H1 (cell line): ENCODE data around the gene C1orf52. TPM values are rescaled to one million over a fixed set of nuclear protein-coding genes. Genes with fewer than 3 reads are reported as not detected.

Experiments
- CTCF ChIA-PET: fragments of 300-600 bp; sonication (Branson Sonifier 250); formaldehyde crosslinking; loops from one replicate; lab custom pipeline; 2021; ENCODE audit not compliant: partially characterized antibody; lab: Charles Lee
- POLR2A ChIA-PET: fragments of 300-600 bp; sonication (Branson Sonifier 250); formaldehyde crosslinking; loops from one replicate; lab custom pipeline; 2021; ENCODE audit warnings: inconsistent platforms; ENCODE audit not compliant: partially characterized antibody; lab: Charles Lee
- DNase-seq, 2 experiments: peaks; one replicate each; pipeline versions ENCODE4 v3.0.0 to v3.0.0-alpha.2; 2010 to 2022; ENCODE audit warnings: low spot score in 2 of 2, low read depth in 1 of 2, mixed read lengths in 1 of 2
- FAIRE-seq: peaks from 2 replicates; lab custom pipeline; 2011; peaks lifted over from hg19 to GRCh38; lab: Jason Lieb, UNC
- H2AFZ ChIP-seq: 2 replicates; pipeline ENCODE4 v1.8.1; 2012; ENCODE audit warnings: low read length, inconsistent platforms
- H2AK5ac ChIP-seq: 2 replicates; pipeline ENCODE4 v1.6.1; 2013; ENCODE audit warnings: low read depth, low read length
- H2BK120ac ChIP-seq: replicated peaks from 2 replicates; pipeline ENCODE3; 2013; ENCODE audit warnings: low read depth, low read length, inconsistent platforms
- H2BK12ac ChIP-seq: 2 replicates; pipeline ENCODE4 v1.6.1; 2013; ENCODE audit warnings: low read depth, low read length
- H2BK15ac ChIP-seq: 2 replicates; pipeline ENCODE4 v1.6.1; 2013; ENCODE audit warnings: low read length
- H2BK20ac ChIP-seq: 2 replicates; pipeline ENCODE4 v1.6.1; 2013; ENCODE audit warnings: low read length
- H2BK5ac ChIP-seq: 2 replicates; pipeline ENCODE4 v1.6.1; 2013; ENCODE audit warnings: low read depth, low read length
- H3K14ac ChIP-seq: 2 replicates; pipeline ENCODE4 v1.6.1; 2013; ENCODE audit warnings: inconsistent platforms; ENCODE audit not compliant: insufficient read length
- H3K18ac ChIP-seq: 2 replicates; pipeline ENCODE4 v1.6.1; 2013; ENCODE audit warnings: low read length; ENCODE audit errors: extremely low read depth
- H3K23ac ChIP-seq: 2 replicates; pipeline ENCODE4 v1.6.1; 2013; ENCODE audit warnings: inconsistent platforms; ENCODE audit not compliant: insufficient read length
- H3K23me2 ChIP-seq: 2 replicates; pipeline ENCODE4 v1.6.1; 2013; ENCODE audit warnings: low read depth, low read length
- H3K27ac ChIP-seq: 2 replicates; pipeline ENCODE4 v1.6.1; 2011; ENCODE audit warnings: low read depth, low read length, inconsistent platforms
- H3K27me3 ChIP-seq, 4 experiments: replicated peaks in 1 of 4; 1 replicate in 1 of 4; 2 replicates in 3 of 4; pipeline versions ENCODE4 v1.6.1 to v1.8.1; 2011 to 2013; ENCODE audit warnings: low read length in 3 of 4, mild to moderate bottlenecking in 3 of 4, inconsistent platforms in 2 of 4, mixed read lengths in 2 of 4, moderate library complexity in 1 of 4; ENCODE audit not compliant: control insufficient read depth in 3 of 4, insufficient read depth in 3 of 4; ENCODE audit errors: extremely low read depth in 1 of 4
- H3K36me3 ChIP-seq, 4 experiments: 2 replicates each; pipeline versions ENCODE4 v1.6.1 to v1.8.1; 2011 to 2013; ENCODE audit warnings: mild to moderate bottlenecking in 4 of 4, low read length in 3 of 4, moderate library complexity in 2 of 4, control low read depth in 1 of 4, inconsistent platforms in 1 of 4; ENCODE audit not compliant: insufficient read depth in 4 of 4, control insufficient read depth in 2 of 4
- H3K4ac ChIP-seq: replicated peaks from 2 replicates; pipeline ENCODE3; 2013; ENCODE audit warnings: low read length, low read depth, mixed read lengths, inconsistent platforms; ENCODE audit not compliant: insufficient read length
- H3K4me1 ChIP-seq, 4 experiments: replicated peaks in 1 of 4; 1 replicate in 1 of 4; 2 replicates in 3 of 4; pipeline versions ENCODE4 v1.6.1 to v1.8.1; 2011 to 2013; ENCODE audit warnings: low read length in 3 of 4, inconsistent platforms in 2 of 4, mixed read lengths in 1 of 4; ENCODE audit not compliant: insufficient read depth in 4 of 4, control insufficient read depth in 3 of 4
- H3K4me2 ChIP-seq, 2 experiments: 2 replicates each; pipeline versions ENCODE4 v1.6.1 to v1.8.1; 2011 to 2013; ENCODE audit warnings: low read depth in 2 of 2, low read length in 2 of 2, control low read depth in 1 of 2, inconsistent platforms in 1 of 2, mild to moderate bottlenecking in 1 of 2; ENCODE audit not compliant: insufficient read depth in 1 of 2
- H3K4me3 ChIP-seq, 4 experiments: fragments of 200-600, 300-600 bp in 1 of 4; sonication (generic), shearing (Covaris generic), sonication (Bioruptor Twin) in 1 of 4; 2 replicates each; pipeline versions ENCODE4 v1.5.1 to v1.8.1; 2011 to 2016; ENCODE audit warnings: low read length in 4 of 4, low read depth in 3 of 4, control low read depth in 2 of 4, inconsistent platforms in 2 of 4, mild to moderate bottlenecking in 2 of 4, mixed read lengths in 1 of 4, moderate library complexity in 1 of 4; ENCODE audit not compliant: insufficient read depth in 2 of 4; ENCODE audit errors: extremely low read depth in 1 of 4
- H3K56ac ChIP-seq: replicated peaks from 2 replicates; pipeline ENCODE3; 2013; ENCODE audit warnings: low read depth, mild to moderate bottlenecking, mixed read lengths, low read length, inconsistent platforms; ENCODE audit not compliant: insufficient read length
- H3K79me1 ChIP-seq: 2 replicates; pipeline ENCODE4 v1.6.1; 2013; ENCODE audit warnings: low read depth, low read length, control low read depth
- H3K79me2 ChIP-seq, 2 experiments: 2 replicates each; pipeline versions ENCODE4 v1.6.1 to v1.8.1; 2012 to 2013; ENCODE audit warnings: low read length in 2 of 2, mild to moderate bottlenecking in 2 of 2, inconsistent platforms in 1 of 2; ENCODE audit not compliant: insufficient read depth in 2 of 2, control insufficient read depth in 1 of 2
- H3K9ac ChIP-seq, 4 experiments: replicated peaks in 1 of 4; 1 replicate in 1 of 4; 2 replicates in 3 of 4; pipeline versions ENCODE4 v1.6.1 to v1.8.1; 2011 to 2013; ENCODE audit warnings: low read depth in 3 of 4, low read length in 3 of 4, control low read depth in 2 of 4, mild to moderate bottlenecking in 2 of 4, moderate library complexity in 2 of 4, inconsistent platforms in 1 of 4; ENCODE audit errors: extremely low read depth in 1 of 4
- H3K9me3 ChIP-seq, 2 experiments: 2 replicates each; pipeline versions ENCODE4 v1.6.1 to v1.8.1; 2012 to 2013; ENCODE audit warnings: mild to moderate bottlenecking in 2 of 2, moderate library complexity in 2 of 2, control low read depth in 1 of 2, inconsistent platforms in 1 of 2, low read depth in 1 of 2, low read length in 1 of 2, mixed read lengths in 1 of 2; ENCODE audit not compliant: insufficient read depth in 2 of 2
- H4K20me1 ChIP-seq, 2 experiments: replicated peaks in 1 of 2; 2 replicates each; pipeline versions ENCODE3 to v1.8.1; 2011 to 2013; ENCODE audit warnings: inconsistent platforms in 2 of 2, low read length in 2 of 2, mild to moderate bottlenecking in 1 of 2; ENCODE audit not compliant: insufficient read depth in 2 of 2, control insufficient read depth in 1 of 2
- H4K5ac ChIP-seq: 2 replicates; pipeline ENCODE4 v1.6.1; 2013; ENCODE audit warnings: low read length, low read depth, mixed read lengths, inconsistent platforms; ENCODE audit not compliant: insufficient read length
- H4K8ac ChIP-seq: 2 replicates; pipeline ENCODE4 v1.8.0; 2013; ENCODE audit warnings: mild to moderate bottlenecking, moderate library complexity, low read length, inconsistent platforms; ENCODE audit not compliant: insufficient read depth; ENCODE audit errors: extremely low read depth
- H4K91ac ChIP-seq: replicated peaks from 2 replicates; pipeline ENCODE3; 2013; ENCODE audit warnings: low read length, mixed read lengths, inconsistent platforms; ENCODE audit not compliant: insufficient read length
- E2F6 ChIP-seq: IDR thresholded peaks from 2 replicates; pipeline ENCODE4 v1.6.1; 2012; ENCODE audit warnings: inconsistent platforms
- KDM4A ChIP-seq: IDR thresholded peaks from one replicate; pipeline ENCODE4 v1.7.1; 2012; ENCODE audit warnings: low read depth, mild to moderate bottlenecking, moderate library complexity, low read length, inconsistent platforms; ENCODE audit not compliant: severe bottlenecking
- RXRA ChIP-seq: IDR thresholded peaks from 2 replicates; pipeline ENCODE4 v1.6.1; 2011; ENCODE audit warnings: low read depth, mild to moderate bottlenecking, low read length, moderate library complexity; ENCODE audit not compliant: insufficient read depth
- SAP30 ChIP-seq: fragments of 300-600 bp; sonication (generic); IDR thresholded peaks from 2 replicates; pipeline ENCODE4 v1.7.1; 2012; ENCODE audit warnings: low read length, moderate library complexity, mild to moderate bottlenecking, inconsistent platforms; ENCODE audit not compliant: insufficient read depth, insufficient replicate concordance
- SIN3A ChIP-seq, 2 experiments: IDR thresholded peaks in 1 of 2; conservative IDR thresholded peaks in 1 of 2; 2 replicates each; pipeline ENCODE4 v1.6.1; 2011 to 2012; ENCODE audit warnings: low read length in 2 of 2, improper control_type of control experiment in 1 of 2, low read depth in 1 of 2, mild to moderate bottlenecking in 1 of 2
- SIX5 ChIP-seq: IDR thresholded peaks from 2 replicates; pipeline ENCODE4 v1.6.1; 2011; ENCODE audit warnings: mild to moderate bottlenecking, low read depth, low read length
- SP1 ChIP-seq: IDR thresholded peaks from 2 replicates; pipeline ENCODE4 v1.6.1; 2011; ENCODE audit warnings: low read depth, low read length
- SP2 ChIP-seq: IDR thresholded peaks from 2 replicates; pipeline ENCODE4 v1.6.1; 2012; ENCODE audit warnings: mild to moderate bottlenecking, low read length, inconsistent platforms
- SP4 ChIP-seq: IDR thresholded peaks from 2 replicates; pipeline ENCODE4 v1.6.1; 2012; ENCODE audit warnings: low read length, inconsistent platforms
- TCF12 ChIP-seq: IDR thresholded peaks from 2 replicates; pipeline ENCODE4 v1.6.1; 2011; ENCODE audit warnings: low read depth, mild to moderate bottlenecking, low read length
- WGBS, 2 experiments: shearing (Covaris generic) in 1 of 2; methylation state at CpG; one replicate each; pipeline versions ENCODE4 v1.1.6 to v1.1.7; 2013 to 2015; ENCODE audit warnings: low lambda C conversion rate in 2 of 2, mixed read lengths in 2 of 2, inconsistent platforms in 1 of 2, low coverage in 1 of 2, missing lambda C conversion rate in 1 of 2; ENCODE audit not compliant: insufficient replicate concordance in 2 of 2, insufficient coverage in 1 of 2, insufficient read length in 1 of 2; ENCODE audit errors: extremely low coverage in 1 of 2, missing lambda C conversion rate in 1 of 2; 5-methylcytosine and 5-hydroxymethylcytosine counted together
- polyA plus RNA-seq, 7 experiments: library from polyadenylated mRNA; depleted of rRNA in 3 of 7; stranded (reverse) in 5 of 7; unstranded in 2 of 7; fragments of >200 nt in 5 of 7; fragments of 200-250 nt in 2 of 7; gene quantifications; 1 replicate in 5 of 7; 2 replicates in 1 of 7; 4 replicates in 1 of 7; pipeline versions ENCODE4 v1.2.1 to v1.2.3, GENCODE V29; 2011 to 2013; ENCODE audit warnings: missing spikeins in 2 of 7, mixed read lengths in 2 of 7
- total RNA-seq: library from RNA; stranded (reverse); fragmentation: NEBNext Ultra II Directional; extraction: Animal tissue kit (Norgen Biotek cat#: 25700); gene quantifications from 2 replicates; pipeline ENCODE4 v1.2.1, GENCODE V29; 2021

Gene C1orf52
- total and polyA plus RNA-seq, 2 of the 8 experiments (the other 6 are each of a cell fraction or from before 2014, with no cell fraction given), result 29.2 to 39.1 TPM

- no peak overlapping the region; the same call in 1 of the 2 replicates for H3K18ac ChIP-seq
- DNase-seq (no peak), FAIRE-seq (no peak)
- no peak overlapping the region for H2BK5ac ChIP-seq
- H4K8ac ChIP-seq, result no peak overlapping the region
- 94% methylated on average over 6 of the region's 6 CpGs; no CpG with 5 or more reads in 1 of the 2 experiments for WGBS, 2 experiments
- no peak overlapping the region for H3K4me2 ChIP-seq
- H3K14ac ChIP-seq, result no peak overlapping the region
- no peak overlapping the region for H2AK5ac ChIP-seq
- no peaks in the 10 kb centered on the region for H3K79me1 ChIP-seq
- H2BK20ac ChIP-seq, result no peak overlapping the region
- no peaks in the 10 kb centered on the region for H3K27me3 ChIP-seq
- H3K4ac ChIP-seq, result no peak overlapping the region
- no peak overlapping the region for H4K5ac ChIP-seq
- no peak overlapping the region for H3K4me3 ChIP-seq
- H2AFZ ChIP-seq, result no peak overlapping the region
- no peak overlapping the region for H2BK12ac ChIP-seq
- H3K56ac ChIP-seq, result no peak overlapping the region
- H2BK120ac ChIP-seq, result no peak overlapping the region
- no peak overlapping the region for H3K9ac ChIP-seq
- TF ChIP-seq KDM4A (no peak), SIN3A (conservative IDR thresholded peaks at IDR 0.05 in 1 of 2, IDR thresholded peaks at IDR 0.05 in 1 of 2; ENCODE audit: low read depth in 1 of 2, low read length in 2 of 2) (no peak), SP2 (no peak), TCF12 (no peak), SAP30 (no peak), RXRA (no peak), SIX5 (no peak), SP1 (no peak), E2F6 (no peak), SP4 (no peak)
- H3K79me2 ChIP-seq, result no peaks in the 10 kb centered on the region
- no peaks in the 10 kb centered on the region for H3K9me3 ChIP-seq
- ChIA-PET POLR2A (interaction anchor here (3.2 kb wide), 1 partner anchor 29 kb away, joined by 13 read pairs; the partner anchor contains the start of gene SYDE2), CTCF (interaction anchor here (0.7 to 6.3 kb wide), 21 partner anchors 12 to 288 kb away, joined by 3 to 52 read pairs (median 6); partner anchors contain the start of gene C1orf52)
- H2BK15ac ChIP-seq, result no peak overlapping the region
- peaks cover 0 to 12% (median 4%) of the 10 kb centered on the region in 4 experiments; a peak in 4 of 7 replicates for H3K4me1 ChIP-seq
- H4K91ac ChIP-seq, result no peak overlapping the region
- H3K36me3 ChIP-seq, result no peaks in the 10 kb centered on the region
- H3K27ac ChIP-seq, result no peak overlapping the region
- no peaks in the 10 kb centered on the region for H3K23me2 ChIP-seq
- H3K23ac ChIP-seq, result no peak overlapping the region
- no peaks in the 10 kb centered on the region for H4K20me1 ChIP-seq
Observed at GRCh38 chr1:85229574-85230097, 29.8 kb downstream of the C1orf52 start.
